IMR-90 (cell line): ENCODE data around the gene FTO.

Experiments used
- FOS ChIP-seq: fragments of 150-350 bp; IDR thresholded peaks from 2 replicates; pipeline ENCODE4 v1.6.1; 2016; ENCODE audit warnings: low read depth, low read length
- POLR2A ChIP-seq: IDR thresholded peaks from 2 replicates; pipeline ENCODE4 v1.6.1; 2012; ENCODE audit warnings: mild to moderate bottlenecking, low read depth, low read length
- SMC3 ChIP-seq: fragments of 150-350 bp; IDR thresholded peaks from 2 replicates; pipeline ENCODE4 v1.6.1; 2016; ENCODE audit warnings: low read depth, mild to moderate bottlenecking, antibody characterized with exemption, low read length, moderate library complexity
- TF ChIP-seq, protein P1 (sequence below): conservative IDR thresholded peaks from 2 replicates; pipeline ENCODE4 v1.5.1; 2012; ENCODE audit warnings: mild to moderate bottlenecking, low read depth, low read length, improper control_type of control experiment
- TF ChIP-seq, protein P2 (sequence below): fragments of 150-350 bp; IDR thresholded peaks from 2 replicates; pipeline ENCODE4 v1.6.1; 2017; ENCODE audit warnings: mild to moderate bottlenecking, antibody characterized with exemption, low read length, low read depth

DNA sequence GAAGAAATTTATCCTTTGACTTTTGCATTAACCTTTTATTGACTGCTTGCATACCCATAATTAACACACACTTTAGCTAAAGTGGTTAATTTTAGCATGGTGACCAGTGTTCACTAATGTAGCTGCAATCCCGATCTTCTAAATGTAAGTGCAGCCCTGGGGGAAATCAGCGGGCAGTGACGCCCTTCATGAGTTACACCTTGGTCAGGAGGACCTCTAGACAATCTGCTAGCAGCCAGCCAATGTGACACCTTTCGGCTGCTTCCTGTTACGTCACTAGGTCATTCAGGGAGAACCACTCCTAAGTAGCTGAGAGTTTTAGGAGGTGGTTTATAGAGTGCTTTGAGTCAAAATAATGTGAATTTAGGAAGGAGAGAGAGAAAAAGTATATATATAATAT is 402.1 kb downstream of the FTO start:
- no peak for TF ChIP-seq POLR2A
- TF ChIP-seq, protein P1, sequence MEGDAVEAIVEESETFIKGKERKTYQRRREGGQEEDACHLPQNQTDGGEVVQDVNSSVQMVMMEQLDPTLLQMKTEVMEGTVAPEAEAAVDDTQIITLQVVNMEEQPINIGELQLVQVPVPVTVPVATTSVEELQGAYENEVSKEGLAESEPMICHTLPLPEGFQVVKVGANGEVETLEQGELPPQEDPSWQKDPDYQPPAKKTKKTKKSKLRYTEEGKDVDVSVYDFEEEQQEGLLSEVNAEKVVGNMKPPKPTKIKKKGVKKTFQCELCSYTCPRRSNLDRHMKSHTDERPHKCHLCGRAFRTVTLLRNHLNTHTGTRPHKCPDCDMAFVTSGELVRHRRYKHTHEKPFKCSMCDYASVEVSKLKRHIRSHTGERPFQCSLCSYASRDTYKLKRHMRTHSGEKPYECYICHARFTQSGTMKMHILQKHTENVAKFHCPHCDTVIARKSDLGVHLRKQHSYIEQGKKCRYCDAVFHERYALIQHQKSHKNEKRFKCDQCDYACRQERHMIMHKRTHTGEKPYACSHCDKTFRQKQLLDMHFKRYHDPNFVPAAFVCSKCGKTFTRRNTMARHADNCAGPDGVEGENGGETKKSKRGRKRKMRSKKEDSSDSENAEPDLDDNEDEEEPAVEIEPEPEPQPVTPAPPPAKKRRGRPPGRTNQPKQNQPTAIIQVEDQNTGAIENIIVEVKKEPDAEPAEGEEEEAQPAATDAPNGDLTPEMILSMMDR: no peak
- TF ChIP-seq, protein P2, sequence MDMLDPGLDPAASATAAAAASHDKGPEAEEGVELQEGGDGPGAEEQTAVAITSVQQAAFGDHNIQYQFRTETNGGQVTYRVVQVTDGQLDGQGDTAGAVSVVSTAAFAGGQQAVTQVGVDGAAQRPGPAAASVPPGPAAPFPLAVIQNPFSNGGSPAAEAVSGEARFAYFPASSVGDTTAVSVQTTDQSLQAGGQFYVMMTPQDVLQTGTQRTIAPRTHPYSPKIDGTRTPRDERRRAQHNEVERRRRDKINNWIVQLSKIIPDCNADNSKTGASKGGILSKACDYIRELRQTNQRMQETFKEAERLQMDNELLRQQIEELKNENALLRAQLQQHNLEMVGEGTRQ: no peak
- no peak for TF ChIP-seq SMC3
- TF ChIP-seq FOS: no peak
